AG04449 (cell line): ENCODE results near the gene ARHGEF5.
"Not testable (repeated sequence)": the region's sequence is repeated elsewhere in the genome, so short reads cannot be mapped to it uniquely, and the experiment has no call there.

Experiments
- CTCF ChIA-PET: fragments of 350-600 bp; formaldehyde crosslinking; extraction: SDS; loops from one replicate; lab custom pipeline; 2021; ENCODE audit warnings: antibody characterized with exemption; lab: Yijun Ruan, JAX
- POLR2A ChIA-PET: fragments of 400-600, 350-600 bp; formaldehyde crosslinking; extraction: SDS; loops from one replicate; lab custom pipeline; 2020; ENCODE audit warnings: antibody characterized with exemption, inconsistent platforms; lab: Yijun Ruan, JAX
- DNase-seq: peaks from one replicate; pipeline ENCODE4 v3.0.0-alpha.2; 2010; ENCODE audit warnings: low read depth, low spot score
- H3K4me3 ChIP-seq: 2 replicates; pipeline ENCODE4 v1.5.1; 2011; ENCODE audit warnings: low read depth, mild to moderate bottlenecking, control low read depth, low read length
- TF ChIP-seq, protein P1 (sequence below): IDR thresholded peaks from one replicate; pipeline ENCODE4 v1.5.1; 2011; ENCODE audit warnings: mild to moderate bottlenecking, moderate library complexity, low read length, control low read depth, inconsistent platforms; ENCODE audit not compliant: insufficient read depth; ENCODE audit errors: missing control alignments

The ARHGEF5 gene

DNA sequence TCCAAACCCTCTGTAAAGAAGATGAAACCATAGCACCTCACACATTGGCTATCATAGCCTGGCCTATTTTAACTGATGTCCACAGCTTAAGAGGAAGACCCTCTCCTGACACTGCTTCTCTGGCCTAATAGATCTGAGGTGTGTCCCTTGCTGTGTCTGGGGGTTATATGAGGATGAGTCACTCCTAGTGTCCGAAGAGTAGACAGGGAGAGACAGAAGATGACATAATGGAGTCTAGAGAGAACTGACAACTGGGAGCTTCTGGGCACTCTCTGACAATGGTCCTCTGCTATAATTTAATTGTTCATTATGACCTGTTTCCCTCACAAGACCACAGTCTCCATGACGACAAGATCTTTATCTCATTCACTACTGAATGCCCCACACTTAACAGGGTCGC is 6.9 kb downstream of the ARHGEF5 start:
- POLR2A ChIA-PET, DNase-seq, H3K4me3 ChIP-seq, CTCF ChIA-PET: not testable (repeated sequence)

DNA sequence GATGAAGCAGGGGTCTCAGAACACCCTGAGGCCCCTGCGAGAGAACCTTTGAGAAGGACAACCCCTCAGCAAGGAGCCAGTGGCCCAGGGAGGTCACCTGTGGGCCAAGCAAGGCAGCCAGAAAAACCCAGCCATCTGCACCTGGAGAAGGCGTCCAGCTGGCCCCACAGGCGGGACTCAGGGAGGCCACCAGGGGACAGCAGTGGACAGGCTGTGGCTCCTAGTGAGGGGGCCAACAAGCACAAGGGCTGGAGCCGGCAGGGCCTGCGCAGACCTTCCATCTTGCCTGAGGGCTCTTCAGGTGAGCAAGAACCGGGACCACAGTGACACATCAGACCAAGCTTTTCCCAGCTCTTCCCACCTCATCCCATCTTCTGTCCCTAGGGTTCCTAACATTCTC is 10.3 kb downstream of the ARHGEF5 start:
- H3K4me3 ChIP-seq, POLR2A ChIA-PET, CTCF ChIA-PET, DNase-seq: not testable (repeated sequence)

DNA sequence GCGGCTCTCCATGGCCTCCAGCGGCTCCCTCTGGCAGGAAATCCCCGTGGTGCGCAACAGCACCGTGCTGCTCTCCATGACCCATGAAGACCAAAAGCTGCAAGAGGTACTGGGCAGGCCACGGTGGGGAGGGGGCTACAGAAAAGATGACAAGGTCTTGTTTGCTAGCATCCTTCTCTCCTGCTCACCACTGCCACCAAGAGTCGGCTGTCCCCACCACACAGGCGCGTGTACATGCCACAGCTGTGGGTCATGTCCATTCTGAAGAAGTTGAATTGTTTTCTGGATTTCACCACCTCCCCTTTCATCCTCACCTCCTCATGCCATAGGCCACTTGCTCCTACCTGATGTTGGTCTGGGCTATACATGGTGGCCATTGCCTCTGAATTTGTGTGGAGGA is 12.0 kb downstream of the ARHGEF5 start:
- POLR2A ChIA-PET, H3K4me3 ChIP-seq, CTCF ChIA-PET, DNase-seq: not testable (repeated sequence)

DNA sequence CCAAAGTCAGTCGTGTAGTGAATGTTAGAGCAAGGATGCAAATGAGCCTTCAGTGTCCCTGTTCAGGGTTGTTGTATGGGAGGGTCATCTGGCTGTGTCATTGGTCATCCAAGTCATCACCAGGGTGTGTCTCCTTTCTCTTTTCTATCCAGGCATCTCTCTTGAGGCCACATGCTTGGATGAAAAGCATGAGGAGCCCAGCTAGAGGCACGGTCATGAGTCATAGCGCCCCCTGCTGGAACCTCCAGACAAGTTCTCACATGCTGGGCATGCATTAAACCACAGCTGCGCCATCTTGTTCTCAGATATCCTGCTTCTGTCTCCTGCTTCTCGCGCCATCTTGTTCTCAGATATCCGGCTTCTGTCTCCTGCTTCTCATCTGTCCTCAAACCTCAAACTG is 14.0 kb downstream of the ARHGEF5 start:
- POLR2A ChIA-PET, DNase-seq, CTCF ChIA-PET, H3K4me3 ChIP-seq: not testable (repeated sequence)

DNA sequence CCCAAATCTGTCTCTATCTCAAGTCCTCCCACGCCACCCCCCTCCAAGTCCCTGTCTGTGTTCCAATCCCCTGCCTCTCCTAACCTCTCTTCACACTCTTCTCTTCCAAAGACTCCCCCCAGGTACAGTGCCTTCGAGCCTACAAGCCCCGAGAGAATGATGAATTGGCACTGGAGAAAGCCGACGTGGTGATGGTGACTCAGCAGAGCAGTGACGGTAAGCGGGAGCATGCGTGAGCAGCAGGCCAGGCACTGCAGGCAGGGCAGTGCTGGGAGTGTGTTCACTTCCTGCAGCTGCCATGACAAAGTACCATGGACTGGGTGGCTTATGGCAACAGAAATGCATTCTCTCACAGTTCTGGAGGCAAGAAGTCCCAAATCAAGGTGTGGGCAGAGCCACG is 23.4 kb downstream of the ARHGEF5 start:
- no peak overlapping the region for H3K4me3 ChIP-seq
- POLR2A ChIA-PET = no interaction called here
- DNase-seq = no peak
- CTCF ChIA-PET = no interaction called here
- TF ChIP-seq, protein P1, sequence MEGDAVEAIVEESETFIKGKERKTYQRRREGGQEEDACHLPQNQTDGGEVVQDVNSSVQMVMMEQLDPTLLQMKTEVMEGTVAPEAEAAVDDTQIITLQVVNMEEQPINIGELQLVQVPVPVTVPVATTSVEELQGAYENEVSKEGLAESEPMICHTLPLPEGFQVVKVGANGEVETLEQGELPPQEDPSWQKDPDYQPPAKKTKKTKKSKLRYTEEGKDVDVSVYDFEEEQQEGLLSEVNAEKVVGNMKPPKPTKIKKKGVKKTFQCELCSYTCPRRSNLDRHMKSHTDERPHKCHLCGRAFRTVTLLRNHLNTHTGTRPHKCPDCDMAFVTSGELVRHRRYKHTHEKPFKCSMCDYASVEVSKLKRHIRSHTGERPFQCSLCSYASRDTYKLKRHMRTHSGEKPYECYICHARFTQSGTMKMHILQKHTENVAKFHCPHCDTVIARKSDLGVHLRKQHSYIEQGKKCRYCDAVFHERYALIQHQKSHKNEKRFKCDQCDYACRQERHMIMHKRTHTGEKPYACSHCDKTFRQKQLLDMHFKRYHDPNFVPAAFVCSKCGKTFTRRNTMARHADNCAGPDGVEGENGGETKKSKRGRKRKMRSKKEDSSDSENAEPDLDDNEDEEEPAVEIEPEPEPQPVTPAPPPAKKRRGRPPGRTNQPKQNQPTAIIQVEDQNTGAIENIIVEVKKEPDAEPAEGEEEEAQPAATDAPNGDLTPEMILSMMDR = no peak

DNA sequence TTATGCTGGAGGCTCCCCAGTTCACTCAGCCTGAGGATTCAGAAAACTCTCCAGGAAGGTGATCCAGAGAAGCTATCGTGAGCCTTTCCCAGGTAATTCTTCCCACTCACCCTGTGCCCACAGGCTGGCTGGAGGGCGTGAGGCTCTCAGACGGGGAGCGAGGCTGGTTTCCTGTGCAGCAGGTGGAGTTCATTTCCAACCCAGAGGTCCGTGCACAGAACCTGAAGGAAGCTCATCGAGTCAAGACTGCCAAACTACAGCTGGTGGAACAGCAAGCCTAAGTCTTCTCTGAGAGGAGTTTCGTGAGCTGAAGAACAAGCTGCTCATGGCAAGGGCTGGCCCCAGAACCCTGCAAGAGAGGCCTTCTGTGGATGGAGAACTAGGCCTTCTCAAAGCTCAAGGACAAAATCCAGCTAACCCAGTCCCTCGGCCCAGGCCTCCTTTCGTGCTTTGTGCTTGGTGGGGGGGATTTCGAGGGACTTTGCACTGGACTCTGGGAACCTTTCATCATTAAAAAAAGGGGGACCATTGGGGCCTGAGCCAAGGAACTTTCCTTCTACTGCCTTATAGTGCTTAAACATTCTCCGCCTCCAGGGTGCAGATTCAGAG is 24.7 kb downstream of the ARHGEF5 start:
- POLR2A ChIA-PET = no interaction called here
- no peak for DNase-seq
- no peak overlapping the region for H3K4me3 ChIP-seq
- TF ChIP-seq, protein P1 = no peak
- CTCF ChIA-PET = no interaction called here

DNA sequence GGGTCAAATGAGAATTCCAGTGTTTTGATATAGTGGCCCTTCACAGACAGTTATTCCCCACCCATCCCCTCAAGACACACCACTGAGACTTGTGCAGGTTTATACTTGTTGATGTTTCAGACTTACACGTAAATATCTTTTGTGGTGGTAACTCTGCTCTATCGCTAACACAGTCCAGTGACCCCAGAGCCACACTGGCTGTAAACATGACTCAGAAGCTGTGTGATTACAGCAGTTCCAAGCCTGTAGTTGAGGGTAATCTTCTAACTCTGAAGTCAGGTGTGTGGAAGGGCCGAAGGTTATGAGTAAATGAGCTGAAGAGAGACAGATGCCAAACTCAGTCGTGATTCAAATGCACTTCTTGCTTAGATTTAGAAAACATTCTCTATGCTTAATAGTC is 28.9 kb downstream of the ARHGEF5 start:
- TF ChIP-seq, protein P1 = no peak
- POLR2A ChIA-PET = no interaction called here
- DNase-seq = no peak
- no peak overlapping the region for H3K4me3 ChIP-seq
- CTCF ChIA-PET = no interaction called here

DNA sequence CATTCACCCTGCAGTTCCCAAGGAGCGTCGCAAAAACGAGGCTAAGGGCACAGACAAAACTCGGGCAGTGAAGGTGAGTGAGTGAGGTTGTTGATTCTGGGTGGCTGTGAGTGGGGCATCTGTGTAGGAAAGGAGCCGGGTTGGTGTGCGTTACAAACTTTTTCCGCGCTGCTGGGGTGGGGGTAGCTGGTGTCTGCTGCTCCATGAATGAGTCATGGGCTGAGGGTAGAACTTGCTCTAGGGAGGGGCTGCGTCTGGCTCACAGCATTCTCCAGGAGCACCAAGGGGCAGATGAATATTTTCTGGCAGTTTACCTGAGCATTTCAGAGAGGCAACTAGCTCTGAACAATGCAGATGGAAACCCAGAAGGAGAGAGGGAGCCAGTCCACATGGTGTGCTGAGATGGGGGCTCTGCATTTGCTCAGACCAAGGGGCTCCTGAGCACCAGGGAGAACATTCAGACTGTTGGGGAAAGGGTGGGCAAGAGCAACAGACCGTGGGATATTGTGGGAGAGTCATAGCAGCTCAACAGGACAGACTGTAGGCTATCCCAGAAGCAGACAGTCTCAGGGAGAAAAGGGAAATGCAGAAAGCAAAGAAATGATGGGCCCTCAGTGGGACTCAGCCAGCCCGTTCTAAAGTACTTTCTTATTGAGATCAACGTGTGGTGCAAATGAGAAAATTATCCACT is 29.5 kb downstream of the ARHGEF5 start:
- H3K4me3 ChIP-seq = no peak overlapping the region
- POLR2A ChIA-PET = no interaction called here
- CTCF ChIA-PET = no interaction called here
- TF ChIP-seq, protein P1 = no peak
- no peak for DNase-seq
